SK-N-SH (cell line): ENCODE data around the gene PRR15L. TPM values are rescaled to one million over a fixed set of nuclear protein-coding genes. Genes with fewer than 3 reads are reported as not detected.

Experiments
- CTCF ChIP-seq: fragments of 200-600 bp; sonication (generic); IDR thresholded peaks from 2 replicates; pipeline ENCODE4 v1.6.1; 2017; ENCODE audit warnings: antibody characterized with exemption, mild to moderate bottlenecking, moderate library complexity
- EP300 ChIP-seq, 2 experiments: IDR thresholded peaks; 2 replicates each; pipeline versions ENCODE4 v1.4.0 to v1.6.1; 2012; ENCODE audit warnings: borderline replicate concordance in 1 of 2, low read depth in 1 of 2, low read length in 1 of 2
- GATA2 ChIP-seq: sonication (generic); formaldehyde crosslinking; IDR thresholded peaks from 2 replicates; pipeline ENCODE4 v1.5.0; 2020; ENCODE audit warnings: mild to moderate bottlenecking, missing genetic modification reagents
- JUND ChIP-seq: IDR thresholded peaks from 2 replicates; pipeline ENCODE4 v1.4.0; 2012
- MEF2A ChIP-seq: IDR thresholded peaks from 2 replicates; pipeline ENCODE4 v1.4.0; 2012; ENCODE audit warnings: low read depth, borderline replicate concordance
- RAD21 ChIP-seq: IDR thresholded peaks from 2 replicates; pipeline ENCODE4 v1.6.1; 2012; ENCODE audit warnings: mild to moderate bottlenecking, low read length
- RCOR1 ChIP-seq: fragments of 150-350 bp; IDR thresholded peaks from 2 replicates; pipeline ENCODE4 v1.6.1; 2017; ENCODE audit warnings: antibody characterized with exemption, low read length
- RXRA ChIP-seq: IDR thresholded peaks from 2 replicates; pipeline ENCODE4 v1.4.0; 2012; ENCODE audit warnings: low read depth, mild to moderate bottlenecking, borderline replicate concordance
- TAF1 ChIP-seq: IDR thresholded peaks from 2 replicates; pipeline ENCODE4 v1.6.1; 2012; ENCODE audit warnings: low read depth, mild to moderate bottlenecking, low read length, moderate library complexity, borderline replicate concordance
- USF1 ChIP-seq: IDR thresholded peaks from 2 replicates; pipeline ENCODE4 v1.4.0; 2012; ENCODE audit warnings: low read depth, borderline replicate concordance
- ZBTB33 ChIP-seq: IDR thresholded peaks from 2 replicates; pipeline ENCODE4 v1.4.0; 2012; ENCODE audit warnings: low read depth, borderline replicate concordance
- polyA plus RNA-seq, 3 experiments: library from polyadenylated mRNA; depleted of rRNA; stranded (reverse); fragments of >200 nt; gene quantifications; 2 replicates each; pipeline ENCODE4 v1.2.3, GENCODE V29; 2012
- TF ChIP-seq, protein P1 (sequence below): IDR thresholded peaks from 2 replicates; pipeline ENCODE4 v1.6.1; 2012; ENCODE audit warnings: mild to moderate bottlenecking, low read depth, low read length, moderate library complexity

The PRR15L gene
- polyA plus RNA-seq, 1 of the 3 experiments (the other 2 are of a cell fraction), result not detected

DNA sequence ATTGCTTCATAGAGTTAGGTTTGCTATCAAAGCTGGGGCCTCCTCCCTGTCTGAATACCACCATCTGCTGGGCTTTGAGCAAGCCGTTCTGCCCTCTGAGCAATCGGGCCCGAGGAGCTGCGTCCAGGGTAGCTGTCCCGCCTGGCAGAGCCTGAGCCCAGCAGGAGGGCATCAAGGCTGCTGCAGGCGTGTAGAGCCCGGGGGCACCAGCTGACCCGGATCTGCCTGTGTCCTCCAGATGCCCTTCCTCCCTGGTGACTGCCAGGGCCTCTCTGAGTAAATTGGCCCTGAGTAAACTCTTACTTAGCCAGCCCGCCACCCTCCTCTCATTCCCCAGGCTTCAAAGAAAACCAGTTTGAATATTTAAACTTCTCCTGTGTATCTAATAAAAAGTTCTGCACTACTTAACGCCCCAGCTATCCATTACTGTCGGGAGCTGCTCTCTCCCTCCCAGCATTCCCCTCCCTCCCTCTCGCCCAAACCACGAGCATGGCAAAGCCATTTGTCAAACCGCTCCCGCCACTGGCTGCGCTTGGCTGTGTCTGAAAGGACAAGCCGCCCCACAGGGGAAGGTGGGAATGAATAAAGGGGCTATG lies 29.7 kb upstream of the PRR15L start (continued):
- TF ChIP-seq, protein P1, sequence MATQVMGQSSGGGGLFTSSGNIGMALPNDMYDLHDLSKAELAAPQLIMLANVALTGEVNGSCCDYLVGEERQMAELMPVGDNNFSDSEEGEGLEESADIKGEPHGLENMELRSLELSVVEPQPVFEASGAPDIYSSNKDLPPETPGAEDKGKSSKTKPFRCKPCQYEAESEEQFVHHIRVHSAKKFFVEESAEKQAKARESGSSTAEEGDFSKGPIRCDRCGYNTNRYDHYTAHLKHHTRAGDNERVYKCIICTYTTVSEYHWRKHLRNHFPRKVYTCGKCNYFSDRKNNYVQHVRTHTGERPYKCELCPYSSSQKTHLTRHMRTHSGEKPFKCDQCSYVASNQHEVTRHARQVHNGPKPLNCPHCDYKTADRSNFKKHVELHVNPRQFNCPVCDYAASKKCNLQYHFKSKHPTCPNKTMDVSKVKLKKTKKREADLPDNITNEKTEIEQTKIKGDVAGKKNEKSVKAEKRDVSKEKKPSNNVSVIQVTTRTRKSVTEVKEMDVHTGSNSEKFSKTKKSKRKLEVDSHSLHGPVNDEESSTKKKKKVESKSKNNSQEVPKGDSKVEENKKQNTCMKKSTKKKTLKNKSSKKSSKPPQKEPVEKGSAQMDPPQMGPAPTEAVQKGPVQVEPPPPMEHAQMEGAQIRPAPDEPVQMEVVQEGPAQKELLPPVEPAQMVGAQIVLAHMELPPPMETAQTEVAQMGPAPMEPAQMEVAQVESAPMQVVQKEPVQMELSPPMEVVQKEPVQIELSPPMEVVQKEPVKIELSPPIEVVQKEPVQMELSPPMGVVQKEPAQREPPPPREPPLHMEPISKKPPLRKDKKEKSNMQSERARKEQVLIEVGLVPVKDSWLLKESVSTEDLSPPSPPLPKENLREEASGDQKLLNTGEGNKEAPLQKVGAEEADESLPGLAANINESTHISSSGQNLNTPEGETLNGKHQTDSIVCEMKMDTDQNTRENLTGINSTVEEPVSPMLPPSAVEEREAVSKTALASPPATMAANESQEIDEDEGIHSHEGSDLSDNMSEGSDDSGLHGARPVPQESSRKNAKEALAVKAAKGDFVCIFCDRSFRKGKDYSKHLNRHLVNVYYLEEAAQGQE, result no peak
- peak in 1 of 2 experiments; percentile 85; a peak in 2 of 4 replicates for TF ChIP-seq EP300 (IDR thresholded peaks at IDR 0.05; ENCODE audit: borderline replicate concordance in 1 of 2, low read depth in 1 of 2, low read length in 1 of 2)
- TF ChIP-seq RXRA, result no peak
- no peak for TF ChIP-seq MEF2A
- TF ChIP-seq RCOR1, result 0 out of 2 replicates have a peak, but pooled peaks have one; percentile 54
- no peak for TF ChIP-seq TAF1
- TF ChIP-seq GATA2 (CRISPR knock-in tag), result no peak
- TF ChIP-seq CTCF, result no peak
- no peak for TF ChIP-seq ZBTB33
- no peak for TF ChIP-seq USF1
- peak; percentile 48 for TF ChIP-seq RAD21
- TF ChIP-seq JUND, result no peak
